GM06990 (cell line): ENCODE data around the gene LHX2.

Source experiments
- DNase-seq: peaks from one replicate; pipeline ENCODE4 v3.0.0-alpha.2; 2011; ENCODE audit not compliant: insufficient read length; ENCODE audit errors: extremely low read depth
- H3K27me3 ChIP-seq: replicated peaks from 2 replicates; pipeline ENCODE4 v1.6.0; 2011; ENCODE audit warnings: low read length; ENCODE audit not compliant: control insufficient read depth, insufficient read depth
- H3K36me3 ChIP-seq: 2 replicates; pipeline ENCODE4 v1.5.1; 2011; ENCODE audit warnings: low read length; ENCODE audit not compliant: control insufficient read depth, insufficient read depth
- H3K4me3 ChIP-seq: replicated peaks from 2 replicates; pipeline ENCODE4 v1.5.1; 2011; ENCODE audit warnings: low read depth, mild to moderate bottlenecking, control low read depth, low read length
- TF ChIP-seq, protein P1 (sequence below): IDR thresholded peaks from 2 replicates; pipeline ENCODE4 v1.5.1; 2011; ENCODE audit warnings: low read length, control low read depth, mild to moderate bottlenecking, inconsistent platforms; ENCODE audit not compliant: insufficient read depth, poor library complexity, severe bottlenecking

The LHX2 gene

DNA sequence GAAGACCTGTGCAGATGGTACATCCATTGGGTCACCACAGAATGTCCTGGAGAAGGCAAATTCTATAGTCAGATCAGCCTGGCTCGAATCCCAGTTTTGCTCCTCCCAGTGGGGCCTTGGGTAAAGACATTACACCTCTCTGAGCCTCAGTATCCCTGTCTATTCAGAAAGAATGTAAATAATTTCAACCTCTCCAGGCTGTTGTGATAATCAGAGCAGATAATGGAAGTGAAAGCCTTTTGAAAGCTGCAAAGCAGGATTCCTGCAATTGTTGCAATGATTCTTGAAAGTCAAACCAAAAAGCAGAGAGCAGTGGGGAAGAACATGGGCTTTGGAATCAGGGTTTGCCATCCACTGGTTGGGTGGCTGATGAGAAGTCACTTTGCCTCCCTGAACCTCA, 63.2 kb downstream of the LHX2 start:
- H3K27me3 ChIP-seq, result peaks cover 1% of the 10 kb centered on the region; the same call in 1 of the 2 replicates
- TF ChIP-seq, protein P1, sequence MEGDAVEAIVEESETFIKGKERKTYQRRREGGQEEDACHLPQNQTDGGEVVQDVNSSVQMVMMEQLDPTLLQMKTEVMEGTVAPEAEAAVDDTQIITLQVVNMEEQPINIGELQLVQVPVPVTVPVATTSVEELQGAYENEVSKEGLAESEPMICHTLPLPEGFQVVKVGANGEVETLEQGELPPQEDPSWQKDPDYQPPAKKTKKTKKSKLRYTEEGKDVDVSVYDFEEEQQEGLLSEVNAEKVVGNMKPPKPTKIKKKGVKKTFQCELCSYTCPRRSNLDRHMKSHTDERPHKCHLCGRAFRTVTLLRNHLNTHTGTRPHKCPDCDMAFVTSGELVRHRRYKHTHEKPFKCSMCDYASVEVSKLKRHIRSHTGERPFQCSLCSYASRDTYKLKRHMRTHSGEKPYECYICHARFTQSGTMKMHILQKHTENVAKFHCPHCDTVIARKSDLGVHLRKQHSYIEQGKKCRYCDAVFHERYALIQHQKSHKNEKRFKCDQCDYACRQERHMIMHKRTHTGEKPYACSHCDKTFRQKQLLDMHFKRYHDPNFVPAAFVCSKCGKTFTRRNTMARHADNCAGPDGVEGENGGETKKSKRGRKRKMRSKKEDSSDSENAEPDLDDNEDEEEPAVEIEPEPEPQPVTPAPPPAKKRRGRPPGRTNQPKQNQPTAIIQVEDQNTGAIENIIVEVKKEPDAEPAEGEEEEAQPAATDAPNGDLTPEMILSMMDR, result no peak
- no peak for DNase-seq

GRCh38 chr9:124075761-124076160, 64.2 kb downstream of the LHX2 start:
- Histone ChIP-seq H3K27me3 (peaks cover 1% of the 10 kb centered on the region; the same call in 1 of the 2 replicates), H3K4me3 (no peak overlapping the region), H3K36me3 (no peaks in the 10 kb centered on the region)
- no peak for DNase-seq
- TF ChIP-seq, protein P1, result no peak

More for the DNA sequence above, 63.2 kb downstream of the LHX2 start:
- Histone ChIP-seq H3K4me3 (no peak overlapping the region), H3K36me3 (no peaks in the 10 kb centered on the region)

DNA sequence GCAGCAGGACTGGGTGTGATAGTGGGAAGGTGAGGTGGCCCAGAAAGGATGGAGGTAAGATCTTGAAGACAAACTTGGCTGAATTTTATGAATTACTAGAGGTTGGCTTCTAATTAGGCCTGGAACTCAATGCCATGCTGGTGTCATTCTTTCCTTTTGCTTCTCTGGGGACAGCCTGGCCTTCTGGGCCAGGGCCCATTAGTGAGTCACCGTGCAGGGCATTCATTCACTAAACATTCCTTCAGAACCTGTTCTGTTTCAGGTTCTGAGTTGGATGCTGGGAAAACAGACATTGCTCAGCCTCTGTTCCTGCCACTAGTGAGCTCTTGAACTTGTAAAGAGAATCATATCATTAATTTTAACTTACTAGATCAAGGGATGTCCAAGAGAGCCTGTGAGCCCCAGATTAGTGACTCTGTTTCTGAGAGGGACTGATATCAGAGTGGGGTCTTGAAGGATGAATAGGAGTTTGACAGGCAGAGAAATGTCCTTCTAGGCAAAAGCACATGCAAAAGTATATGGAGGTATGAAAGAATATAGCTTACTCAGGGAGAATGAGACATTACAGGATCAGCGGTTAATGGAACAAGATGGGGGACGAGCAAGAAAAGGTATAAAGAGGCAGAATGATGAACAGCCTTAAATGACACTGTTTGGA, 66.5 kb downstream of the LHX2 start:
- no peaks in the 10 kb centered on the region for H3K27me3 ChIP-seq
- TF ChIP-seq, protein P1, result no peak
- no peaks in the 10 kb centered on the region for H3K36me3 ChIP-seq
- H3K4me3 ChIP-seq, result no peak overlapping the region
- no peak for DNase-seq

DNA sequence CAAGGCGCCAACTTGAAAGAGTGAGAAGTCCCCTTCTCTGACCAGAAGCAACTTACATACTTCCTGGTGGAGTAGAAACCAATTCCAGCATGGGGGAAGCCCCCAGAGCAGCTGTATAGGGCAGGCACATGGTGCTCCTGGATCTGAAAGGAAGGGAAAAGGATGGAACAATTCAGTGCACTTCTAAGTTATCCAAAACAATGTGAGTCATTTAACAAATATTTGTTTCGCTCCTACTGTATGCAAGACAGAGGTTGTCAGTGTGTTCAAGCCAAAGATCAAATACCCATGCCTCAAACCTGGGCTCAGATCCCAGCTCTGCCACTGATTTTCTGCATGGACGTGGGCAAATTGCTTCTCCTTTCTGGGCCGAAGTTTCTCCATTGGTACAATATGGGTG, 67.1 kb downstream of the LHX2 start:
- TF ChIP-seq, protein P1, result no peak
- DNase-seq, result no peak
- H3K4me3 ChIP-seq, result no peak overlapping the region
- H3K36me3 ChIP-seq, result no peaks in the 10 kb centered on the region
- no peaks in the 10 kb centered on the region for H3K27me3 ChIP-seq

GRCh38 chr9:124079176-124079925, 67.8 kb downstream of the LHX2 start:
- H3K4me3 ChIP-seq, result no peak overlapping the region
- no peaks in the 10 kb centered on the region for H3K36me3 ChIP-seq
- DNase-seq, result no peak
- TF ChIP-seq, protein P1, result no peak
- no peaks in the 10 kb centered on the region for H3K27me3 ChIP-seq

- no peaks in the 10 kb centered on the region for H3K27me3 ChIP-seq
- H3K36me3 ChIP-seq, result no peaks in the 10 kb centered on the region
- DNase-seq, result no peak
- no peak overlapping the region for H3K4me3 ChIP-seq
- TF ChIP-seq, protein P1, result no peak
Observed at GRCh38 chr9:124082622-124083021, 71.1 kb downstream of the LHX2 start.
